ENCODE data around the gene RPS19.

The RPS19 gene

GRCh38 chr19:41887711-41888382, 27.8 kb downstream of the RPS19 start:
- H3K4me3 ChIP-seq (ENCODE audit: insufficient read length, low read depth): no peak overlapping the region
- H3K9ac ChIP-seq (ENCODE audit: insufficient read length, low read depth): peak overlapping the region; percentile 51
- H3K36me3 ChIP-seq (ENCODE audit: insufficient read depth, insufficient read length, low read length): peaks cover 27% of the 10 kb centered on the region
- H3K4me1 ChIP-seq (ENCODE audit: insufficient read depth, insufficient read length): peaks cover 4% of the 10 kb centered on the region
- no peaks in the 10 kb centered on the region for H3K9me3 ChIP-seq (ENCODE audit: insufficient read depth, low read length)
- DNase-seq (ENCODE audit: low read depth, low spot score): peak; percentile 36
- TF ChIP-seq SUZ12 (IDR thresholded peaks at IDR 0.05; ENCODE audit: extremely low read depth, insufficient read depth, insufficient read length) (no peak), YY1 (IDR thresholded peaks at IDR 0.05; ENCODE audit: insufficient read depth, insufficient read length) (no peak), ZNF274 (IDR thresholded peaks at IDR 0.05; ENCODE audit: low read depth, low read length) (no peak)
- peaks cover 10% of the 10 kb centered on the region for H3K27me3 ChIP-seq (ENCODE audit: insufficient read depth, insufficient read length)

- H3K9me3 ChIP-seq (ENCODE audit: insufficient read depth, low read length): no peaks in the 10 kb centered on the region
- no peak overlapping the region for H3K4me3 ChIP-seq (ENCODE audit: insufficient read length, low read depth)
- peaks cover 28% of the 10 kb centered on the region for H3K36me3 ChIP-seq (ENCODE audit: insufficient read depth, insufficient read length, low read length)
- TF ChIP-seq SUZ12 (IDR thresholded peaks at IDR 0.05; ENCODE audit: extremely low read depth, insufficient read depth, insufficient read length): no peak
- TF ChIP-seq ZNF274 (IDR thresholded peaks at IDR 0.05; ENCODE audit: low read depth, low read length): no peak
- no peak for TF ChIP-seq YY1 (IDR thresholded peaks at IDR 0.05; ENCODE audit: insufficient read depth, insufficient read length)
- peaks cover 2% of the 10 kb centered on the region for H3K4me1 ChIP-seq (ENCODE audit: insufficient read depth, insufficient read length)
- H3K27me3 ChIP-seq (ENCODE audit: insufficient read depth, insufficient read length): no peaks in the 10 kb centered on the region
- H3K9ac ChIP-seq (ENCODE audit: insufficient read length, low read depth): no peak overlapping the region
- DNase-seq (ENCODE audit: low read depth, low spot score): no peak
These were observed 28.9 kb downstream of the RPS19 start for GRCh38 chr19:41888926-41889325.

- H3K4me3 ChIP-seq (ENCODE audit: insufficient read length, low read depth): no peak overlapping the region
- no peaks in the 10 kb centered on the region for H3K27me3 ChIP-seq (ENCODE audit: insufficient read depth, insufficient read length)
- peaks cover 32% of the 10 kb centered on the region for H3K36me3 ChIP-seq (ENCODE audit: insufficient read depth, insufficient read length, low read length)
- no peaks in the 10 kb centered on the region for H3K9me3 ChIP-seq (ENCODE audit: insufficient read depth, low read length)
- no peak for DNase-seq (ENCODE audit: low read depth, low spot score)
- H3K9ac ChIP-seq (ENCODE audit: insufficient read length, low read depth): no peak overlapping the region
- peaks cover 5% of the 10 kb centered on the region for H3K4me1 ChIP-seq (ENCODE audit: insufficient read depth, insufficient read length)
- TF ChIP-seq YY1 (IDR thresholded peaks at IDR 0.05; ENCODE audit: insufficient read depth, insufficient read length): no peak
- no peak for TF ChIP-seq SUZ12 (IDR thresholded peaks at IDR 0.05; ENCODE audit: extremely low read depth, insufficient read depth, insufficient read length)
- TF ChIP-seq ZNF274 (IDR thresholded peaks at IDR 0.05; ENCODE audit: low read depth, low read length): no peak
These were observed 29.8 kb downstream of the RPS19 start for GRCh38 chr19:41889896-41890295.

- H3K9ac ChIP-seq (ENCODE audit: insufficient read length, low read depth): no peak overlapping the region
- TF ChIP-seq YY1 (IDR thresholded peaks at IDR 0.05; ENCODE audit: insufficient read depth, insufficient read length) (no peak), SUZ12 (IDR thresholded peaks at IDR 0.05; ENCODE audit: extremely low read depth, insufficient read depth, insufficient read length) (no peak), ZNF274 (IDR thresholded peaks at IDR 0.05; ENCODE audit: low read depth, low read length) (no peak)
- H3K4me3 ChIP-seq (ENCODE audit: insufficient read length, low read depth): no peak overlapping the region
- H3K36me3 ChIP-seq (ENCODE audit: insufficient read depth, insufficient read length, low read length): peaks cover 41% of the 10 kb centered on the region
- H3K27me3 ChIP-seq (ENCODE audit: insufficient read depth, insufficient read length): no peaks in the 10 kb centered on the region
- no peak for DNase-seq (ENCODE audit: low read depth, low spot score)
- peaks cover 5% of the 10 kb centered on the region for H3K4me1 ChIP-seq (ENCODE audit: insufficient read depth, insufficient read length)
- no peaks in the 10 kb centered on the region for H3K9me3 ChIP-seq (ENCODE audit: insufficient read depth, low read length)
These were observed 30.9 kb downstream of the RPS19 start for GRCh38 chr19:41890936-41891335.

GRCh38 chr19:41892173-41892902, 32.3 kb downstream of the RPS19 start:
- H3K9me3 ChIP-seq (ENCODE audit: insufficient read depth, low read length): no peaks in the 10 kb centered on the region
- H3K9ac ChIP-seq (ENCODE audit: insufficient read length, low read depth): no peak overlapping the region
- no peak overlapping the region for H3K4me3 ChIP-seq (ENCODE audit: insufficient read length, low read depth)
- H3K4me1 ChIP-seq (ENCODE audit: insufficient read depth, insufficient read length): peaks cover 8% of the 10 kb centered on the region
- DNase-seq (ENCODE audit: low read depth, low spot score): no peak
- TF ChIP-seq YY1 (IDR thresholded peaks at IDR 0.05; ENCODE audit: insufficient read depth, insufficient read length): no peak
- no peak for TF ChIP-seq SUZ12 (IDR thresholded peaks at IDR 0.05; ENCODE audit: extremely low read depth, insufficient read depth, insufficient read length)
- TF ChIP-seq ZNF274 (IDR thresholded peaks at IDR 0.05; ENCODE audit: low read depth, low read length): no peak
- H3K27me3 ChIP-seq (ENCODE audit: insufficient read depth, insufficient read length): no peaks in the 10 kb centered on the region
- peaks cover 44% of the 10 kb centered on the region for H3K36me3 ChIP-seq (ENCODE audit: insufficient read depth, insufficient read length, low read length)

GRCh38 chr19:41893899-41894298, 33.8 kb downstream of the RPS19 start:
- Histone ChIP-seq H3K36me3 (ENCODE audit: insufficient read depth, insufficient read length, low read length) (peaks cover 50% of the 10 kb centered on the region), H3K27me3 (ENCODE audit: insufficient read depth, insufficient read length) (no peaks in the 10 kb centered on the region), H3K9me3 (ENCODE audit: insufficient read depth, low read length) (no peaks in the 10 kb centered on the region), H3K9ac (ENCODE audit: insufficient read length, low read depth) (no peak overlapping the region), H3K4me1 (ENCODE audit: insufficient read depth, insufficient read length) (peaks cover 10% of the 10 kb centered on the region), H3K4me3 (ENCODE audit: insufficient read length, low read depth) (no peak overlapping the region)
- DNase-seq (ENCODE audit: low read depth, low spot score): no peak
- TF ChIP-seq ZNF274 (IDR thresholded peaks at IDR 0.05; ENCODE audit: low read depth, low read length) (no peak), YY1 (IDR thresholded peaks at IDR 0.05; ENCODE audit: insufficient read depth, insufficient read length) (no peak), SUZ12 (IDR thresholded peaks at IDR 0.05; ENCODE audit: extremely low read depth, insufficient read depth, insufficient read length) (no peak)

GRCh38 chr19:41894350-41894749, 34.3 kb downstream of the RPS19 start:
- Histone ChIP-seq H3K36me3 (ENCODE audit: insufficient read depth, insufficient read length, low read length) (peaks cover 45% of the 10 kb centered on the region), H3K4me1 (ENCODE audit: insufficient read depth, insufficient read length) (peaks cover 10% of the 10 kb centered on the region), H3K9ac (ENCODE audit: insufficient read length, low read depth) (no peak overlapping the region), H3K9me3 (ENCODE audit: insufficient read depth, low read length) (no peaks in the 10 kb centered on the region), H3K27me3 (ENCODE audit: insufficient read depth, insufficient read length) (no peaks in the 10 kb centered on the region), H3K4me3 (ENCODE audit: insufficient read length, low read depth) (no peak overlapping the region)
- DNase-seq (ENCODE audit: low read depth, low spot score): no peak
- no peak for TF ChIP-seq SUZ12 (IDR thresholded peaks at IDR 0.05; ENCODE audit: extremely low read depth, insufficient read depth, insufficient read length)
- TF ChIP-seq ZNF274 (IDR thresholded peaks at IDR 0.05; ENCODE audit: low read depth, low read length): no peak
- no peak for TF ChIP-seq YY1 (IDR thresholded peaks at IDR 0.05; ENCODE audit: insufficient read depth, insufficient read length)
